Activated CD4-positive, alpha-beta memory T cell treated with anti-CD3 and anti-CD28 coated beads, Interleukin-2, amount 10 ng/mL, durations not matched to agents 7 days and 5 days (primary cell): ENCODE data around the gene TRAPPC1. TPM values are rescaled to one million over a fixed set of nuclear protein-coding genes. Genes with fewer than 3 reads are reported as not detected.

ENCODE experiments used
- CTCF ChIA-PET: fragments of 350-600 bp; sonication (Branson Sonifier 250); formaldehyde crosslinking; loops from one replicate; lab custom pipeline; 2021; ENCODE audit warnings: antibody characterized with exemption, inconsistent platforms; lab: Charles Lee
- POLR2A ChIA-PET: fragments of 350-600 bp; sonication (Branson Sonifier 250); formaldehyde crosslinking; loops from one replicate; lab custom pipeline; 2021; ENCODE audit warnings: antibody characterized with exemption; lab: Charles Lee
- DNase-seq: peaks from one replicate; pipeline ENCODE4 v3.0.0-alpha.2; 2020
- H3K27ac Mint-ChIP-seq: one replicate; pipeline ENCODE4 v1.8.0; 2021; ENCODE audit warnings: mild to moderate bottlenecking, mixed read lengths
- H3K27me3 Mint-ChIP-seq: one replicate; pipeline ENCODE4 v1.8.0; 2021; ENCODE audit warnings: mixed read lengths
- H3K36me3 Mint-ChIP-seq: one replicate; pipeline ENCODE4 v1.8.0; 2021; ENCODE audit warnings: low read depth, mixed read lengths
- H3K4me1 Mint-ChIP-seq: one replicate; pipeline ENCODE4 v1.8.0; 2021; ENCODE audit warnings: mixed read lengths
- H3K4me3 Mint-ChIP-seq: one replicate; pipeline ENCODE4 v1.8.0; 2021; ENCODE audit warnings: mild to moderate bottlenecking, mixed read lengths
- H3K9me3 Mint-ChIP-seq: one replicate; pipeline ENCODE4 v1.8.0; 2021; ENCODE audit warnings: mixed read lengths
- total RNA-seq, 2 experiments: library from RNA; stranded (reverse); gene quantifications; one replicate each; pipeline ENCODE4 v1.2.3, GENCODE V29; 2021

TRAPPC1 gene
- total RNA-seq, 2 experiments from 2014 or later = 238 to 244 TPM

DNA sequence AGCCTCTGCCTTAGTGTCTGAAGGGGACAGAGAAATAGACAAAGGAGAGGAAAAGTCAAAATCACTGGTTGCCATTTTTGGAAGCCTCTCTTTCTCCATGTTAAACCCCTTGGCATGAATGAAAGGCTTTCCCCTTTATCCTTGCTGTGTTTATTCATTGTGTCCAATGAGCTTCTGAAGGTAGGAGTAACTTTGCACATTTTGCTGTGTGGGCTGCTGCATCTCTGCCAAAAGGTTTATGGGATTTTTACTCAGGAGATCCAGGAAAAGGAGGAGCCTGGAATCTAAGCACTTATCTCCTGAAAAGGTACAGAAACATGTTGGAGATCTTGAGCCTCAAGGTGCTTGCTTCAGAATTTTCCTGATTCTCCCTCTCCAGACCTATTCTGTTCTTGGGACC, 4.1 kb upstream of the TRAPPC1 start:
- peaks cover 58% of the 10 kb centered on the region for H3K36me3 Mint-ChIP-seq
- H3K4me3 Mint-ChIP-seq = no peak overlapping the region
- no peaks in the 10 kb centered on the region for H3K27me3 Mint-ChIP-seq
- H3K27ac Mint-ChIP-seq = no peak overlapping the region
- H3K9me3 Mint-ChIP-seq = no peaks in the 10 kb centered on the region
- CTCF ChIA-PET = interaction anchor here (0.9 to 3.8 kb wide), 5 partner anchors 20 to 122 kb away, joined by 3 to 18 read pairs (median 5); partner anchors contain the start of gene RNF227
- POLR2A ChIA-PET = interaction anchor here (5.9 kb wide), 1 partner anchor 17 kb away, joined by 50 read pairs; no protein-coding TSS in a partner anchor
- DNase-seq = no peak
- H3K4me1 Mint-ChIP-seq = peaks cover 42% of the 10 kb centered on the region

DNA sequence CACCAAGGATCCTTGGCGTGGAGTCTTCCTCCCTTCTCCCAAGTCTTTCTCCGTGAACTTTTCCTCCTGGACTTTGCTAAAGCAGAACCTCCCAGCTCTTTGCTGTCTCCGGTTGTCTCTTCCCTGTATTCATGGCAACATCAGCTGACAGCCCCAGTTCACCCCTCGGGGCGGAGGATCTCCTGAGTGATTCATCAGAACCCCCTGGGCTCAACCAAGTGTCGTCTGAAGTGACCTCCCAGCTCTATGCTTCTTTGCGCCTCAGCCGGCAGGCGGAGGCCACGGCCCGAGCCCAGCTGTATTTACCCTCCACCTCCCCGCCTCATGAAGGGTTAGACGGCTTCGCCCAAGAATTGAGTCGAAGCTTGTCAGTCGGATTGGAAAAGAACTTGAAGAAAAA, 1.2 kb upstream of the TRAPPC1 start:
- H3K27me3 Mint-ChIP-seq = no peaks in the 10 kb centered on the region
- peak; percentile 53 for DNase-seq
- peak overlapping the region; percentile 87 for H3K27ac Mint-ChIP-seq
- H3K4me3 Mint-ChIP-seq = peak overlapping the region; percentile 93
- ChIA-PET CTCF (interaction anchor here (0.9 to 3.8 kb wide), 19 partner anchors 13 to 246 kb away, joined by 3 to 54 read pairs (median 5); partner anchors contain the start of genes KDM6B, NAA38 and TP53), POLR2A (interaction anchor here (0.9 to 6.9 kb wide), 25 partner anchors 11 to 282 kb away, joined by 3 to 144 read pairs (median 5); partner anchors contain the start of genes ATP1B2, CYB5D1, NAA38 and RNF227)
- peaks cover 57% of the 10 kb centered on the region for H3K4me1 Mint-ChIP-seq
- no peaks in the 10 kb centered on the region for H3K9me3 Mint-ChIP-seq
- peaks cover 48% of the 10 kb centered on the region for H3K36me3 Mint-ChIP-seq

DNA sequence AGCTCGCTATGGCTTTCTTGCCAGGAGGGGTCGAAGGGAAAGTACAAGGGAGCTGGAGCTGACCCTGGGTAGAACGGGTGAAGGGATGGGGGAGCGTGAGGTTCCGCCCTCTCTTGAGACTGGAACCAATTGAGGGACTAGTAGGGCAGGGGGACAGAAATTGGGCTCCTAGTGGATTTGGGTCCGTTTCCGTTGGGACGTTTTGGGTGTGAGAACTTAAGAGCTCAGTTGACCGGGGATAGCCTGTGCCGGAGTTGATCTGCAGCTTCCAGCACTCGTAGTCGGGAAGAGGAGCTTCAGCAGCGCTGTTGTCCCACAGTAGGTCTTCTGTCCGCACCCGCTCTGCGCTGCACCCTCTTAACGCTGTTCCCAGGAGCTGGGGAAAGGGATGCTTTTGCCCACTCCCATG, 741 bp upstream of the TRAPPC1 start:
- Mint-ChIP-seq H3K36me3 (peaks cover 49% of the 10 kb centered on the region), H3K27me3 (no peaks in the 10 kb centered on the region)

DNA sequence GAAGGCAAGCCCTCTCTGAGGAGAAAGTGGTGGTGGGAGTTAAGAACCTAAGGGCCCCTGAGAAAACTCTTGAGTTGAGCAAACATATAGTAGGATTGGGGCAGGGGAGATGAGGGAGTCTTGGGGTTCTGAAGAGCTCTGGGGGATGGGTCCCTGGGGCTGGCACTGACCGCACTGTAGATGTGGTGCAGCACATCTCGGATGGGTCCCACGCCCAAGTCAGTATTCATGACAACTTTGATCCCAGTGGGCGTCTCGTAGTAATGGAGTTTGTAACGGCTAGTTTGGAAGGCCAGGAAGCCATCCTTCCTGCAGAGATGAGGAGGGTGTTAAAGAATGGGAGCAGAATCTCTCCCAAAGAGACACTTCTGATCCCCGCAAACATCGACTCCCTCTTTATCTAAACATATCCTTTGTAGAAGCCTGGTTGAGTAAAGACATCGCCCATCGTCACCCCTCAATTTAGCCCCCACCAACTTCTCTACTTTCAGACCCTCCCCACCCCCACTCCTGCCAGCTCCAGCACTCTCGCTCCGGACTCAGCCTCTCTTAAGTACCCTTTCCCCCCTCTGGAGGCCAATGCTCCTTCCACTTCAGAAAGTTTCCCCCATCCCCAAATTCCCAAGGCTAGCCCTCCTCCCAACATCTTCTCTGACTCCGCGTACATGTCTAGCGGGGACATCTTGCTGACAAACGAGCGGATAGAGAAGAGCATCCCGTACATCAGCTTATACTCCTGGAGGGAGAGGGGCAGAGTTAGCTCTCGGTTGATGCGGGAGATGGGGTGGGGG, 710 bp downstream of the TRAPPC1 start:
- Mint-ChIP-seq H3K4me1 (peaks cover 51% of the 10 kb centered on the region), H3K9me3 (no peaks in the 10 kb centered on the region), H3K36me3 (peaks cover 37% of the 10 kb centered on the region), H3K27me3 (no peaks in the 10 kb centered on the region), H3K4me3 (peak overlapping the region; percentile 93), H3K27ac (peak overlapping the region; percentile 87)
- ChIA-PET POLR2A (interaction anchor here (0.5 to 6.9 kb wide), 16 partner anchors 9 to 412 kb away, joined by 3 to 144 read pairs (median 10); partner anchors contain the start of genes RNF227, TP53 and WRAP53), CTCF (interaction anchor here (0.6 to 2.8 kb wide), 11 partner anchors 9 to 244 kb away, joined by 3 to 54 read pairs (median 3); partner anchors contain the start of gene TP53)
- no peak for DNase-seq

More for the DNA sequence above, 741 bp upstream of the TRAPPC1 start:
- Mint-ChIP-seq H3K4me3 (peak overlapping the region; percentile 93), H3K9me3 (no peaks in the 10 kb centered on the region), H3K4me1 (peaks cover 58% of the 10 kb centered on the region), H3K27ac (peak overlapping the region; percentile 87)
- ChIA-PET POLR2A (interaction anchor here (0.8 to 6.9 kb wide), 26 partner anchors 7 to 276 kb away, joined by 3 to 144 read pairs (median 5); partner anchors contain the start of genes CYB5D1, GUCY2D, NAA38 and RNF227), CTCF (interaction anchor here (0.6 to 3.8 kb wide), 24 partner anchors 8 to 246 kb away, joined by 3 to 54 read pairs (median 4); partner anchors contain the start of genes KDM6B, NAA38 and TP53)
- DNase-seq = peak; percentile 39

DNA sequence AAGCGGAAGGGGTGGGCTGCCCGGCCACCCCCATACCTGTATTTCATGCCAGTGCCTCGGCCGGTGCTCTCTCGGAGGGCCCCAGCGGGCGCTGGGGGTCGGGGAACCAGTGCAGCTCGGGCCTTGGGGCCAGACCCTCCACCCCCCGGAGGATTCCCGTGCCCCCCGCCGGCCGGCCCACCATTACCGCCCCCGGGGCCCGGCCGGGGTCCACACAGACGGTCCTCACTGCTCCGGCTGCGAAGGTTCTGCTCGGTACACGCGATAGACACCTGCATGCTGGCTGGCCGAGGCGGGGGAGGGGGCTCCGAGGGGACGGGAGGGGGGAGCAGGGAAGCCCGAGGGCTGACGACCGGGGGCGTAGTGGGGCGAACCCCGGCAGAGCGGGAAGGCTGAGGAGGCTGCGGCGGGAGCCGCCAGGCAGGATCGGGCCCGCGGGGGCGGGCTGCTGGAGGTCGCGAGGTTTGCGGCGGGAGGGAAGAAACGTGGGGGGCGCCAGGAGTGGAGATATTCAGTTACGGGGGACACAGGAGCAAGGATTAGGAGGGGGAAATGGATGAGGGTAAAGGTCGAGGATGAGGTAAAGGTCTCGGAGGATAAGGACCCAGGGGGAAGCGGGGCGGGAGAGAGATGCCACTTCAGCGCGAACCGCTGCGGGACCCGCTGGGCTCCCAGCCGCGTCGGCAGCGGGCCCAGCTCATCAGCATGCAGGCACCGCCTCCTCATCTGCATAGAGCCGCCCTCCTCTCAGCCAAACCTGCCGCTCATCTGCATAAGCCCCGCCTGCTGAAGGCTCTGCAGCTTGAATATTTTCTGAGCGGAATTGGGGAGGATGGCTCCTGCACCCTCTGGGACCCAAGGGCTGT, 2.4 kb downstream of the TRAPPC1 start, which contains the start of gene KCNAB3:
Gene KCNAB3 (minus strand): TSS at position 699 of the 866 bp plus-strand sequence. CDS start 421 bp downstream, at position 278.
- Mint-ChIP-seq H3K27ac (peak within 1 kb of the TSS; percentile 87), H3K27me3 (no peaks in the 10 kb centered on the region), H3K4me3 (peak within 1 kb of the TSS; percentile 93)

DNA sequence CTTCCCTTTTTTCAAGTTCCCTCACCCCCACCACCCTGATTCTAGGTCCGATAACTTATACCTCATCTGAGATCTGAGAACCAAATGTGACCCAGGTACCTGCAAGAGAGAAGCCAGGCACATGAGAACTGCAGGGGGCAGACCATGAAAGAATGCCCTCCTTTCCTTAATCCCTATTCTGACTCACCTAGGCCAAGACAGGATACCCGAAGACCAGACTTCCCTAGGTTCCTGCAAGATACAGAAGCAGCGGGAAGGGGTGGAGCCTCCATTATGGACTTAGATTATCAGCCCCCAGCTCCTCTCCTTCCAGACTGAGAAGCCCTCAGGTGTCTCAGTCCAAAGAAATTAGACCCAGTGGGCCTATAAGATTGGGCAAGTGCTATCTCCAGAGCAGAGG, 4.2 kb downstream of the TRAPPC1 start:
- DNase-seq = no peak
- H3K4me3 Mint-ChIP-seq = no peak overlapping the region
- no peaks in the 10 kb centered on the region for H3K9me3 Mint-ChIP-seq
- peaks cover 20% of the 10 kb centered on the region for H3K36me3 Mint-ChIP-seq
- no peak overlapping the region for H3K27ac Mint-ChIP-seq
- no peaks in the 10 kb centered on the region for H3K27me3 Mint-ChIP-seq
- ChIA-PET POLR2A (interaction anchor here (1.4 to 1.8 kb wide), 2 partner anchors 12 to 23 kb away, joined by 4 to 8 read pairs; partner anchors contain the start of gene RNF227), CTCF (interaction anchor here (1.8 kb wide), 1 partner anchor 14 kb away, joined by 4 read pairs; no protein-coding TSS in a partner anchor)
- peaks cover 31% of the 10 kb centered on the region for H3K4me1 Mint-ChIP-seq

More for the DNA sequence above, 2.4 kb downstream of the TRAPPC1 start, which contains the start of gene KCNAB3:
- peak; percentile 68 for DNase-seq
- ChIA-PET POLR2A (interaction anchor here (3.0 to 6.9 kb wide), 2 partner anchors 10 to 11 kb away, joined by 11 to 144 read pairs; partner anchors contain the start of gene RNF227), CTCF (interaction anchor here (0.8 to 1.4 kb wide), 5 partner anchors 14 to 94 kb away, joined by 3 to 9 read pairs (median 4); partner anchors contain the start of genes NAA38 and RNF227)
- H3K9me3 Mint-ChIP-seq = no peaks in the 10 kb centered on the region
- peaks cover 38% of the 10 kb centered on the region for H3K4me1 Mint-ChIP-seq
- H3K36me3 Mint-ChIP-seq = peaks cover 24% of the 10 kb centered on the region

DNA sequence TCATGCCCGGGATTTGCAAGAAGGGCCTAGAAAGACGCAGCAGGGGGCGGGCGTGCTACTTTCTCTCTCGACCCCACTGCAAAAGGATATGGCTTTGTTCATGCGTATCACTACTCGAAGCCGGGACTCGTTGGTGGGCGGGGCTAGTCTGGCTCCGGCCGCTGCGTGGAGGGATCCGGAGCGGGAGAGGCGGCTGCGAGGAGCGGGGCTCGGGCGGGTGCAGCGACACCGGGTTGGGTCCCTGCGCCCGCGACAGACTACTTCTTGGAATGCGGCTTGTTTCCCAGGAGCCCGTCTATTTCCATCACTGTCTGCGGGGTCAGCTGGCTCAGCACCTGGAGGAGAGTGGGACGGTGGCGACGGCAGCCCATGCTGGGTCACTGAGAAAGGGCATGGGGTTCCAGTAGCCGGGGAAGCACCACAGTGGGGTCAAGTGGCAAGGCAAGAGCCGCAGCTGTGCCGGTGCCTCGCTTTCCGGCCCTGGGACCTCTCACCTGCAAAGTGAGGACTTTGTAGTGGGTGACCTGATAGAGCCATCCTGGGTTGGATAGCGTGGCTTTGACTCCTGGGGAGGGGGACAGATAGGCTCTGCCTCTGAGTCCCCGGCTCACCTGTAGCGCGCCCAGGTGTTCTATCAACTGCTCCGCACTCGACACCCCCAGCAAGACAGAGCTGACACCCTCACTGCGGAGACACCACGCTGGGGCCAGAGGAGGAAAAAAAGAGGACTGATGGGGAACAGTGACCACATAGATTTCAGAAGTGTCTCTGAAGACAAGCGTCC, 8.7 kb downstream of the TRAPPC1 start:
- Mint-ChIP-seq H3K27ac (peak overlapping the region; percentile 55), H3K4me1 (peaks cover 19% of the 10 kb centered on the region), H3K36me3 (peaks cover 2% of the 10 kb centered on the region), H3K27me3 (no peaks in the 10 kb centered on the region), H3K9me3 (no peaks in the 10 kb centered on the region), H3K4me3 (peak overlapping the region; percentile 65)
- CTCF ChIA-PET = interaction anchor here (0.6 to 0.7 kb wide), 2 partner anchors 67 kb away, joined by 3 to 4 read pairs; no protein-coding TSS in a partner anchor
- peak; percentile 84 for DNase-seq
- POLR2A ChIA-PET = interaction anchor here (0.7 to 10.4 kb wide), 3 partner anchors 9 to 66 kb away, joined by 3 to 144 read pairs (median 3); partner anchors contain the start of genes CNTROB, KCNAB3 and TRAPPC1

DNA sequence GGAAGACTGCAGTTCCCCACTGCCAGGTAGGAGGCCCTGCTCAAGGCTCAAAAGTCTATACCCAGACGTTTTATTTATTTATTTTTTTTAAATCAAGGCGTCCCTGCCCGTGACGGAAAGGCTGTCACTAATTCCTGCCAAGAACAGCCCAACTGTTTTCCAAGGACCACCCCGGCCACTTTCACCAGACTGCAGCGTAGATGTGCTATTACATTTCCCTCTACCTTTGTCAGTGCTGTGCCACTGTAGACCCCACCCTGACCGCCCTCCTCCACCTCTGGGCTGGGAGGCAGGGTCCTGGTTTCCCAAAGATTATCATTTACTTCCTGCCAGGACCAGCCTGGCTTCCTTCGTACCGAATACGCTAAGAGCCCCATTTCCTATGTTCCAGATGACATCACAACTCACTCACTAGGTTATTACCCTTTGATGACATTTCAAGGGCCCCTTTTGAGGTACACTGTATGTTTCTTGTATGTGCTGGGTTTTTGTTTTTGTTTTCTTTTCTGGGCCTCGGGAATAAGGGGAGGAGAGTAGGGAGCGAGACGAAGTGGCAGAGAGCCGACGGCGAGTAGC, 9.4 kb downstream of the TRAPPC1 start:
- H3K9me3 Mint-ChIP-seq = no peaks in the 10 kb centered on the region
- peak overlapping the region; percentile 65 for H3K4me3 Mint-ChIP-seq
- POLR2A ChIA-PET = interaction anchor here (0.7 to 10.4 kb wide), 2 partner anchors 9 to 65 kb away, joined by 3 to 144 read pairs; partner anchors contain the start of genes CNTROB, KCNAB3 and TRAPPC1
- DNase-seq = no peak
- peaks cover 17% of the 10 kb centered on the region for H3K4me1 Mint-ChIP-seq
- H3K36me3 Mint-ChIP-seq = no peaks in the 10 kb centered on the region
- H3K27ac Mint-ChIP-seq = peak overlapping the region; percentile 55
- no peaks in the 10 kb centered on the region for H3K27me3 Mint-ChIP-seq
- CTCF ChIA-PET = interaction anchor here (0.7 to 7.9 kb wide), 2 partner anchors 67 kb away, joined by 4 to 90 read pairs; no protein-coding TSS in a partner anchor

DNA sequence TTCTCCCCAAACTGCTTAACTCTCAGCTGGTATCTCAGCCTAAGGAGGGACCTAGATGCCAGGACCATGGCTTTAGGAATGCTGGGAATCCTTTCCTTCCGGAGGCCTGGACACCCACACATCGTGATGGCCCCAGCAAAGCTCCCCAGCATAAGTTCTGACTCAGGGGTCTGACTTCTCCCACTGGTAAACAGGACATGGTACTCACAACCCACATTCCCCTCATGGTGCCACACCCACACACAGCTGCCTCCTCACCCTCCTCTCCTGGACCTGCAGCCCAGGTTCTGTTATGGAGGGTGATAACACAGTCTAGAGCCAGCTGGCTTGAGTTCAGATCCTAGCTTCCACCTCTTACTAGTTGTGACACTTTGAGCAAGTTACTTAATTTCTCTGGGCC, 14.9 kb downstream of the TRAPPC1 start:
- CTCF ChIA-PET = interaction anchor here (1.1 to 7.9 kb wide), 7 partner anchors 11 to 82 kb away, joined by 3 to 90 read pairs (median 5); partner anchors contain the start of genes CNTROB, NAA38 and TRAPPC1
- H3K27ac Mint-ChIP-seq = peak overlapping the region; percentile 21
- no peak for DNase-seq

DNA sequence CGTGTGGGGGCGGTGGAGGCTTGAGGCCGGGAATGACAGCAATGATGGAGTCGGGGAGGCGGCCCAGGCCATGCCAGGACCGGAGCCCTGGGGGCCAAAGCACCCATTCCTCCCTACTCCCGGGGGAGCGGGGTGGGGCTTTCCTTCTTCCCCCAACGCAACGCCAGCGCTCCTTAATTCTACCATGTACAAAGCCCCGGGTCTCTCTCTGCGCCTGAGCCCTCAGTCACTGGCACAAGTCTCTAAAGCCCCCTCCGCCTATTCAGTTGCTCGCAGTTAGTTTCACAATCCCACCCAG, 15.4 kb downstream of the TRAPPC1 start:
- POLR2A ChIA-PET = interaction anchor here (0.7 to 10.4 kb wide), 15 partner anchors 8 to 345 kb away, joined by 3 to 144 read pairs (median 5); partner anchors contain the start of genes CHD3, CNTROB, KCNAB3 and NAA38
- Mint-ChIP-seq H3K36me3 (peaks cover 12% of the 10 kb centered on the region), H3K4me3 (peak overlapping the region; percentile 60), H3K27ac (peak overlapping the region; percentile 21), H3K4me1 (peaks cover 35% of the 10 kb centered on the region), H3K9me3 (no peaks in the 10 kb centered on the region), H3K27me3 (no peaks in the 10 kb centered on the region)
- CTCF ChIA-PET = interaction anchor here (0.7 to 7.9 kb wide), 18 partner anchors 11 to 144 kb away, joined by 3 to 90 read pairs (median 4); partner anchors contain the start of genes CNTROB, KCNAB3, NAA38 and TRAPPC1
- no peak for DNase-seq

More for the DNA sequence above, 14.9 kb downstream of the TRAPPC1 start:
- H3K36me3 Mint-ChIP-seq = peaks cover 8% of the 10 kb centered on the region
- POLR2A ChIA-PET = interaction anchor here (0.8 to 10.4 kb wide), 7 partner anchors 10 to 230 kb away, joined by 3 to 144 read pairs (median 8); partner anchors contain the start of genes CNTROB, KCNAB3, NAA38 and TP53
- no peaks in the 10 kb centered on the region for H3K9me3 Mint-ChIP-seq
- H3K27me3 Mint-ChIP-seq = no peaks in the 10 kb centered on the region
- H3K4me1 Mint-ChIP-seq = peaks cover 37% of the 10 kb centered on the region
- peak overlapping the region; percentile 60 for H3K4me3 Mint-ChIP-seq
